Left ventricle myocardium inferior (tissue), 1 donor: ENCODE results near the gene PCDHB11. TPM values are rescaled to one million over a fixed set of nuclear protein-coding genes. Genes with fewer than 3 reads are reported as not detected.
"Not testable (repeated sequence)": the region's sequence is repeated elsewhere in the genome, so short reads cannot be mapped to it uniquely, and the experiment has no call there.

ENCODE experiments used
- DNase-seq: peaks from one replicate; pipeline ENCODE4 v3.0.0-alpha.2; 2020
- H3K27ac ChIP-seq: fragments of 200-600 bp; replicated peaks from 2 replicates; pipeline ENCODE4 v1.8.0; 2021
- H3K27me3 ChIP-seq: fragments of 200-600 bp; 2 replicates; pipeline ENCODE4 v1.8.0; 2021; ENCODE audit warnings: low read depth
- H3K36me3 ChIP-seq: fragments of 200-600 bp; 2 replicates; pipeline ENCODE4 v1.8.0; 2021
- H3K4me1 ChIP-seq: fragments of 200-600 bp; 2 replicates; pipeline ENCODE4 v1.8.0; 2021
- H3K4me3 ChIP-seq: fragments of 200-600 bp; 2 replicates; pipeline ENCODE4 v1.8.0; 2021; ENCODE audit warnings: mild to moderate bottlenecking, moderate library complexity
- H3K9me3 ChIP-seq: fragments of 200-600 bp; replicated peaks from 2 replicates; pipeline ENCODE4 v1.8.0; 2021
- CTCF ChIP-seq: fragments of 200-600 bp; IDR thresholded peaks from 2 replicates; pipeline ENCODE4 v1.8.0; 2021; ENCODE audit warnings: antibody characterized with exemption, mild to moderate bottlenecking, borderline replicate concordance
- intact Hi-C: fragments of 100-400 bp; cut with micrococcal nuclease; formaldehyde crosslinking; loops from one replicate; pipeline ENCODE4 v1.11.0; 2022
- long read RNA-seq: library from polyadenylated mRNA; unstranded; transcript quantifications from one replicate; pipeline ENCODE4 v2.0.0, GENCODE V29; 2021
- total RNA-seq: library from RNA; stranded (reverse); fragmentation: NEBNext Ultra II Directional; extraction: Animal tissue kit (Norgen Biotek cat#: 25700); gene quantifications from one replicate; pipeline ENCODE4 v1.2.1, GENCODE V29; 2021
- donor health status: DM: no; HTN: yes; CAD: no; lungs with severe emphysema.

PCDHB11 gene
- total RNA-seq = 0.77 TPM
- long read RNA-seq = 0 reads

GRCh38 chr5:141199359-141200235 lies at the start of gene PCDHB11:
Gene PCDHB11 (plus strand): TSS chr5:141199627. CDS start chr5:141199775, 148 bp downstream.
- H3K4me3 ChIP-seq = peak within 1 kb of the TSS; percentile 35
- H3K36me3 ChIP-seq = peaks cover 20% of the 10 kb centered on the region
- peaks cover 41% of the 10 kb centered on the region for H3K27me3 ChIP-seq
- H3K4me1 ChIP-seq = no peaks in the 10 kb centered on the region
- TF ChIP-seq CTCF = peak; percentile 23
- no peak for DNase-seq
- intact Hi-C loops = no loop called here
- H3K27ac ChIP-seq = no peak within 1 kb of the TSS
- H3K9me3 ChIP-seq = peaks cover 97% of the 10 kb centered on the region

- no peaks in the 10 kb centered on the region for H3K4me1 ChIP-seq
- H3K9me3 ChIP-seq = peaks cover 90% of the 10 kb centered on the region
- no peak for TF ChIP-seq CTCF
- H3K36me3 ChIP-seq = no peaks in the 10 kb centered on the region
- intact Hi-C loops = no loop called here
- no peak within 1 kb of the TSS for H3K27ac ChIP-seq
- peak within 1 kb of the TSS; percentile 37 for H3K4me3 ChIP-seq
- H3K27me3 ChIP-seq = peaks cover 50% of the 10 kb centered on the region
- no peak for DNase-seq
Measured at GRCh38 chr5:141149812-141150211, 49.6 kb upstream of the PCDHB11 start, which contains the start of gene PCDHB6. Gene PCDHB6 (plus strand): TSS chr5:141150057. CDS start chr5:141150258, 201 bp downstream.

- peaks cover 96% of the 10 kb centered on the region for H3K9me3 ChIP-seq
Measured at GRCh38 chr5:141150224-141150992, 49.0 kb upstream of the PCDHB11 start.

GRCh38 chr5:141150993-141151325 lies 48.5 kb upstream of the PCDHB11 start:
- Histone ChIP-seq H3K4me1 (no peaks in the 10 kb centered on the region), H3K4me3 (peak overlapping the region; percentile 37), H3K36me3 (no peaks in the 10 kb centered on the region), H3K27me3 (peaks cover 58% of the 10 kb centered on the region), H3K9me3 (peaks cover 96% of the 10 kb centered on the region), H3K27ac (no peak overlapping the region)
- no peak for DNase-seq
- TF ChIP-seq CTCF = no peak
- intact Hi-C loops = no loop called here

More at GRCh38 chr5:141150224-141150992, 49.0 kb upstream of the PCDHB11 start:
- H3K36me3 ChIP-seq = no peaks in the 10 kb centered on the region
- intact Hi-C loops = no loop called here
- H3K27me3 ChIP-seq = peaks cover 52% of the 10 kb centered on the region
- no peak overlapping the region for H3K27ac ChIP-seq
- no peak for TF ChIP-seq CTCF
- no peaks in the 10 kb centered on the region for H3K4me1 ChIP-seq
- no peak for DNase-seq
- H3K4me3 ChIP-seq = peak overlapping the region; percentile 37

GRCh38 chr5:141151632-141152031 lies 47.8 kb upstream of the PCDHB11 start:
- H3K27ac ChIP-seq, H3K4me3 ChIP-seq, intact Hi-C loops, H3K36me3 ChIP-seq, DNase-seq, H3K4me1 ChIP-seq: not testable (repeated sequence)
- Histone ChIP-seq H3K9me3 (peaks cover 96% of the 10 kb centered on the region), H3K27me3 (peaks cover 65% of the 10 kb centered on the region)

GRCh38 chr5:141152096-141152495 lies 47.3 kb upstream of the PCDHB11 start:
- H3K4me3 ChIP-seq, H3K27ac ChIP-seq, intact Hi-C loops, DNase-seq, H3K36me3 ChIP-seq, H3K4me1 ChIP-seq: not testable (repeated sequence)
- Histone ChIP-seq H3K27me3 (peaks cover 69% of the 10 kb centered on the region), H3K9me3 (peaks cover 96% of the 10 kb centered on the region)
